GM12864 (cell line): Measurements from ENCODE around the gene RBM18.

Source experiments
- DNase-seq: peaks from one replicate; pipeline ENCODE4 v3.0.0-alpha.2; 2011; ENCODE audit warnings: low read depth
- H3K4me3 ChIP-seq: 2 replicates; pipeline ENCODE4 v1.5.1; 2011; ENCODE audit warnings: mild to moderate bottlenecking, low read depth, low read length, control low read depth
- CTCF ChIP-seq: IDR thresholded peaks from 2 replicates; pipeline ENCODE4 v1.5.1; 2011; ENCODE audit warnings: low read depth, mild to moderate bottlenecking, moderate library complexity, low read length, control low read depth, inconsistent platforms; ENCODE audit errors: missing control alignments

The RBM18 gene

DNA sequence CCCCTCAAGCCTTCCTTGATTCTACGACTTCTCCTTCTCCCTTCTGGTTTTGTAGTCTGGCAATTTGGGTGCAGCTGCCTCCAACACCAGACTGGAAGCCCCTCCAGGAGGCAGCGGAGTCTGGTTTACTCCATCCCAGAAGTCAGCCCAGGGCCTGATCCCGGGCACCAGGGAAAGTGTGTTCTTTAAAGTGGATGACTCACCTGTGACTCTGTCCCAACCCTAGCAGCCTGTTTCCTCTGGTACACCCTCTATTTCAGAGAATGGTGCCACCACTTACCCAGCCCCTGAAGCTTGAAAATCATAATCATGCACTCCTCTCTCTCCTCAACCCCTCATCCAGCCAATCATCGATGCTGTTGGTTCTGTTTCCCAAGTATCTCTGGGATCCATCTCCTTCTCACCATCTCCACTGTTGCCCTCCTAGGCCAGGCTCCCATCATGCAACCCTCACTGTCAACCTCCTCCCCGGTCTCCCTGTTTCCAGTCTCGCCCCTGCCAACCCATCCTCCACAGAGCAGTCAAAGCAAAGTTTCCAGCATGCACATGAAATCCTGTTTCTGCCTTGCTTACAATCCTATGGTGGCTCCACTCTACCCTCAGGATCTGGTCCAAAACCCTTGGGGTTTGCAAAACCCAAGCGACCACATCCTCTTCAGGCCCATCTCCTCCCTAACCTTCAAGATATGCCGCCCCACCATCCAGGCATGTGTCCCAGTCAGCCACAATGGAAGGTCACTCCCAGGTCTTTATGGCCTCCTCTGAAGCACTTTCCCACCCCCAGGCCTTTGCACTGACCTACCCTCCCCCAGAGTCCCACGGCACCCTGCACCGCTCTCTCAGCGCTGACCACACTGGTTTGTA lies 46.3 kb downstream of the RBM18 start:
- DNase-seq, result no peak
- TF ChIP-seq CTCF, result no peak
- H3K4me3 ChIP-seq, result no peak overlapping the region

- no peak overlapping the region for H3K4me3 ChIP-seq
- no peak for TF ChIP-seq CTCF
- no peak for DNase-seq
Observed at GRCh38 chr9:122217640-122218039, 47.0 kb downstream of the RBM18 start.

DNA sequence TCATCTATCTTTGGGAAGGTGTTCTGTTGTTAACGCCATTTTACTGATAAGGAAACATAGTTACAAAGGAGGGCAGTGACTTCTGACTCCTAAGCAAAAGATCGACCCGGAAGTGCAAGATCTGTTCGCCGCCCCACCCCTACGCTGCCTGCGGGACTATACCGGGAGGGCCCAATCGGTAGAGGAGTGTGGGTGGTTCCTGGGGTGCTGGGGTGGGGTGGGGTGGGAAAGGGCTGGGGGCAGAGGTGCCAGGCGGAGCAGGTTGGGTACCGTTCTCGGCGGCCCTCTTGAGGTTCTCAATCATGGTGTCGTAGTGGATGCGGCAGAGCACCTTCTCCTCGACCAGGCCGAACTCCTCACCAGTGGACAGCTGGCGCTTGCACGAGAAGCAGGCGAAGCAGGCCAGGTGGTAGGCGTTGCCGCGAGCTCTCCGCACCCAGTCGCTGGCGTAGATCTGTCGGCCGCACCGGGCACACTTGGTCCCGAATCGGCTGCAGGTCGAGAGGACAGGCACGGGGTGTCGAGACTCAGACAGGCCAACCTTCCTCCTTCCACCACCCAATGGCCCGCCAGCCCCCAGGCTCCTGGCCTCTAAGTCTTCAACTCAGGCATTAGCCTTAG lies 47.7 kb downstream of the RBM18 start:
- no peak for DNase-seq

GRCh38 chr9:122216138-122216797 lies 48.4 kb downstream of the RBM18 start:
- no peak for TF ChIP-seq CTCF
- H3K4me3 ChIP-seq, result no peak overlapping the region
- no peak for DNase-seq

More for the DNA sequence above, 47.7 kb downstream of the RBM18 start:
- no peak for TF ChIP-seq CTCF
- no peak overlapping the region for H3K4me3 ChIP-seq

DNA sequence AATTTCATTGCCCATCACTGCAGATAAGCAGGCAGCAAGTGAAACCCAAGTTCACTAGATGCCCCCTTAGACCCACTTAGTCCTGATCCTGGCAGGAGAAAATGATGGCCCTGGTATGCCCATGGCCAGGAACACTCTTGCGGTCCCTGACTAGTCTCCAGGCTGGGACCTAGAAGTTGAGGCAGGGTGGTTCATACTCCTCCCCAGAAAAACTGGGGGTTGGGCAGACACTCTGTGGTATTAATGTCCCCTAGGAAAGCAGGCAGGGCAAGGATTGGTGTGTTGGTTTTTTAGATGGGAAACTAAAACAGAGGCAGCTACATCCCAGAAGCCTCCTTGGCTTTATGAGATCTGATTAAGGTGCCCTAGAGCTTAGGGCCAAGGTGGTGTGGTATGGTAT lies 49.0 kb downstream of the RBM18 start:
- no peak for TF ChIP-seq CTCF
- DNase-seq, result no peak
- H3K4me3 ChIP-seq, result no peak overlapping the region

DNA sequence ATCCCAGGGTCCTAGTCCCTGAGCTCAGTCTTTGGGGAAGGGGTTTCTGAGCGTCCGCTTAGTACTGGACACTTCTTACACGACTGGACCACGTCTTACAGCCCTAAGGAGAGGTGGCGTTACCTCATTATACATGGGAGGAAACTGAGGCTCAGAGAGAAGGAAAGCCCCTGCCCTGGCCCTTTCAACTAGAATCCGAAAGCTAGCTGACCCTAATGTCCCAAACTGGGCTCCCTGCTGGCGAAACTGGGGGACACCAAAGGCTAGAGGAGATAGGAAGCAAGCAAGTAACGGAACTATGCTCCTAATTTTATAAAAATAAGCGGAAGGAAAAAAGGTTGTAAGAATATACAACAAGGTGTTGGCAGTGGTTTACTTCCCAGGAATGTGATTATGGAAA lies 50.1 kb downstream of the RBM18 start:
- DNase-seq, result no peak
- TF ChIP-seq CTCF, result no peak
- no peak overlapping the region for H3K4me3 ChIP-seq
